PFSK-1 (cell line): ENCODE results near the gene CELF5.

Experiments
- POLR2AphosphoS5 ChIP-seq: IDR thresholded peaks from 2 replicates; pipeline ENCODE4 v1.6.1; 2012; ENCODE audit warnings: low read depth, mild to moderate bottlenecking, control low read depth, low read length, moderate library complexity
- REST ChIP-seq, 2 experiments: IDR thresholded peaks; 2 replicates each; pipeline versions ENCODE4 v1.6.1 to v1.8.0; 2011 to 2012; ENCODE audit warnings: low read depth in 2 of 2, low read length in 2 of 2, control low read depth in 1 of 2, inconsistent platforms in 1 of 2, mild to moderate bottlenecking in 1 of 2, moderate library complexity in 1 of 2; ENCODE audit not compliant: insufficient read depth in 1 of 2

GRCh38 chr19:3330047-3330446 is 105.6 kb downstream of the CELF5 start:
- TF ChIP-seq POLR2AphosphoS5: no peak
- no peak for TF ChIP-seq REST (IDR thresholded peaks at IDR 0.05; ENCODE audit: insufficient read depth in 1 of 2, low read depth in 2 of 2, low read length in 2 of 2)
